Mucosa of gallbladder (tissue), 1 donor: ENCODE results near the gene DMRT2. TPM values are rescaled to one million over a fixed set of nuclear protein-coding genes. Genes with fewer than 3 reads are reported as not detected.

Experiments used
- DNase-seq: peaks from one replicate; pipeline ENCODE4 v3.0.0-alpha.2; 2020; ENCODE audit warnings: low spot score
- total RNA-seq: library from RNA; stranded (reverse); gene quantifications from one replicate; pipeline ENCODE4 v1.2.1, GENCODE V29; 2021
- donor health status: DM: no; HTN: no; CAD: no.

The DMRT2 gene
- not detected for total RNA-seq

- peak; percentile 88 for DNase-seq
Observed at GRCh38 chr9:1050125-1050895, at the start of gene DMRT2. Gene DMRT2, plus strand, starts transcription at chr9:1050357. Its CDS starts 1,257 bp downstream, at chr9:1051614.

GRCh38 chr9:1001838-1002237 is 48.3 kb upstream of the DMRT2 start:
- no peak for DNase-seq

GRCh38 chr9:1002678-1003077 is 47.5 kb upstream of the DMRT2 start:
- DNase-seq: no peak

- peak; percentile 33 for DNase-seq
Observed at GRCh38 chr9:1005043-1005667, 45.0 kb upstream of the DMRT2 start.

- DNase-seq: no peak
Observed at GRCh38 chr9:1007312-1007711, 42.8 kb upstream of the DMRT2 start.

GRCh38 chr9:1008216-1008615 is 41.9 kb upstream of the DMRT2 start:
- no peak for DNase-seq

- DNase-seq: peak; percentile 85
Observed at GRCh38 chr9:1009101-1009707, 41.0 kb upstream of the DMRT2 start.

- no peak for DNase-seq
Observed at GRCh38 chr9:1013021-1013420, 37.1 kb upstream of the DMRT2 start.

GRCh38 chr9:1014225-1014624 is 35.9 kb upstream of the DMRT2 start:
- DNase-seq: no peak

GRCh38 chr9:1014640-1015039 is 35.5 kb upstream of the DMRT2 start:
- no peak for DNase-seq

GRCh38 chr9:1018121-1018520 is 32.0 kb upstream of the DMRT2 start:
- no peak for DNase-seq

GRCh38 chr9:1024112-1024511 is 26.0 kb upstream of the DMRT2 start:
- no peak for DNase-seq

GRCh38 chr9:1025131-1025530 is 25.0 kb upstream of the DMRT2 start:
- DNase-seq: no peak

- DNase-seq: no peak
Observed at GRCh38 chr9:1026219-1026618, 23.9 kb upstream of the DMRT2 start.

- no peak for DNase-seq
Observed at GRCh38 chr9:1028501-1029190, 21.5 kb upstream of the DMRT2 start.

- DNase-seq: no peak
Observed at GRCh38 chr9:1031951-1032601, 18.1 kb upstream of the DMRT2 start.

- no peak for DNase-seq
Observed at GRCh38 chr9:1034271-1034670, 15.9 kb upstream of the DMRT2 start.

- no peak for DNase-seq
Observed at GRCh38 chr9:1039589-1039988, 10.6 kb upstream of the DMRT2 start.

- DNase-seq: no peak
Observed at GRCh38 chr9:1042466-1042865, 7.7 kb upstream of the DMRT2 start.

- DNase-seq: no peak
Observed at GRCh38 chr9:1044643-1045042, 5.5 kb upstream of the DMRT2 start.

- no peak for DNase-seq
Observed at GRCh38 chr9:1046639-1047572, 3.3 kb upstream of the DMRT2 start.
